Measurements from ENCODE around the gene KCNMA1.

- no peak for TF ChIP-seq POLR2A (IDR thresholded peaks at IDR 0.05; ENCODE audit: extremely low read depth, insufficient read length)
- no peak for TF ChIP-seq CTCF (IDR thresholded peaks at IDR 0.05; ENCODE audit: low read depth, low read length)
- TF ChIP-seq MAX (IDR thresholded peaks at IDR 0.05; ENCODE audit: low read depth, low read length): no peak
These were observed 36.1 kb downstream of the KCNMA1 start for GRCh38 chr10:77601488-77601887.

Data from NB4 (cell line).